ENCODE measurements around the gene TSPAN4.

DNA sequence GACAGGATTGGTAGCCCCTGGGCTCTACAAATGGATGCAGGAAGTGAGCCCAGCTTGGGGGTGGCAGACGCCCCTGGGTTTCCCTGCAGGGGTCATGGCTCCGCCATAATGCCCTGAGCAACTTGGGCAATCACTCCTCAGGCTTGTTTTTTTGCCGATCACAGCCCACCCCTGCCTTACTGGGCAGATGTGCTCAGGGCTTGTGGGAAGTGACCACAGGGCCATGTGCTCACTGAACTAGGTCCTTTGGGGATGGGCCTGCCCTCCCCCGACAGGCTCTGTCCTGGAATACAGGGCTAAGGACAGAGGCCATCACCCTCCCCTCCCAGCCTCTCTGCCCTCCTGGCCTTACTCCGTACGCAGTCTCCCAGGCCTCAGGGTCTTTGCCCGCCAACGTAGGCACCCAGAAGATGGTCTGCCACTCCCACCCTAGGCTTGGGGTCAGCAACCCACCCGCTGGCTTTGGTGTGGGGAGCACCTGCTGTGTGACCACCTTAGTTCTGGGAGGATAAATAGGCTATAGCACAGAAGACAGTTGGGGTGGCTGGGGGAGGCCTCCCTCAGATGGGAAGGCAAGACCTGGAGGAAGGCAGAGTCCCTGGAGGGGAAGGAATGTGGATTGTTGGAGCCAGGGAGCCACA is 29.1 kb upstream of the TSPAN4 start:
- TF ChIP-seq, protein P1, sequence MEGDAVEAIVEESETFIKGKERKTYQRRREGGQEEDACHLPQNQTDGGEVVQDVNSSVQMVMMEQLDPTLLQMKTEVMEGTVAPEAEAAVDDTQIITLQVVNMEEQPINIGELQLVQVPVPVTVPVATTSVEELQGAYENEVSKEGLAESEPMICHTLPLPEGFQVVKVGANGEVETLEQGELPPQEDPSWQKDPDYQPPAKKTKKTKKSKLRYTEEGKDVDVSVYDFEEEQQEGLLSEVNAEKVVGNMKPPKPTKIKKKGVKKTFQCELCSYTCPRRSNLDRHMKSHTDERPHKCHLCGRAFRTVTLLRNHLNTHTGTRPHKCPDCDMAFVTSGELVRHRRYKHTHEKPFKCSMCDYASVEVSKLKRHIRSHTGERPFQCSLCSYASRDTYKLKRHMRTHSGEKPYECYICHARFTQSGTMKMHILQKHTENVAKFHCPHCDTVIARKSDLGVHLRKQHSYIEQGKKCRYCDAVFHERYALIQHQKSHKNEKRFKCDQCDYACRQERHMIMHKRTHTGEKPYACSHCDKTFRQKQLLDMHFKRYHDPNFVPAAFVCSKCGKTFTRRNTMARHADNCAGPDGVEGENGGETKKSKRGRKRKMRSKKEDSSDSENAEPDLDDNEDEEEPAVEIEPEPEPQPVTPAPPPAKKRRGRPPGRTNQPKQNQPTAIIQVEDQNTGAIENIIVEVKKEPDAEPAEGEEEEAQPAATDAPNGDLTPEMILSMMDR (IDR thresholded peaks at IDR 0.05), result no peak
- no peak for TF ChIP-seq POLR2A (IDR thresholded peaks at IDR 0.05)

All from stomach (tissue), 4 donors.